HK-2 (cell line): ENCODE data around the gene CERKL.
"Not testable (repeated sequence)": the region's sequence is repeated elsewhere in the genome, so short reads cannot be mapped to it uniquely, and the experiment has no call there.

Source experiments
- DNase-seq: peaks from one replicate; pipeline ENCODE4 v3.0.0-alpha.2; 2018; ENCODE audit not compliant: unreplicated experiment

The CERKL gene

DNA sequence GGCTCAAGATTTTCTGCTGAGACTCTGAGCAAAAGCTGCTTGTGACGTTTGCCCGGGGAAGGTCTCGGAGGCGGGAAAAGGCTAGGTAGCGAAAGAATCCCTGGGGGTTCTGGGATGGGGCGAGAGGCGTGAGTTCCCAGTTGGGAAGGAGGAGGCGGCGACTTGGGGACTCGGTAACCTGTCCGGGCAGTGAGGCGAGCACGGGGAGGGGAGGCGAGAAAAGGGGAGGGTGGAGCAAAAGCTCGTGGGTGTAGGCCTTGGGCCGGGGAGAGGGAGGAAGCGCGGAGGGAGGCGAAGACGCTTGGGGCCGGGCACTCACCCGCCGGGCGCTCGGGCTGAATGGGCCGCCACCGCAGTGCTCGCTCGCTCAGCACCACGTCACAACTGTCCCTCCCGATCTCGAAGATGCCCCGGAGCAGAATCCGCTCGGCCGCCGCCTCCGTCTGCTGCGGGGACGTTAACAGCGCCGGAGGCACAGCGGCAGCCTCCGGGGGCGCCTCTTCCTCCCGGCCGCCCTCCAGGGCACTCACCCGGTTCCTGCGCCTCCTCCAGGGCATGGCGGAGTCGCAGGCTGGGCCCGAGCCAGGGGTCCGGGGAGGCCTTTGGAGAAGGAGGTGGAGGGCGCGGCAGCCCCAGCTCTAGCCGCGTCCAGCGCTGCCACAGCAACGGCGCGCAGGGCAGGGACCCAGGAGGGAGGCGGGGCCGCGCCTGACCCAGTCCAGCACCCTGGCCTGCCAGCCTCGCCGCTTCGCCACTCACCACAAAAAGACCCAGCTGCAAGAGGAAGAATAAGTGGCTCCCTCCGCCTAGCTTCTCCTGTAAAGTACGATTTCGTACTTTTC is at the start of gene CERKL:
CERKL (minus strand) TSS at position 656 of the 842 bp plus-strand sequence; CDS start at position 557, 99 bp downstream.
- peak; percentile 60 for DNase-seq

- DNase-seq: not testable (repeated sequence)
These were observed 45.6 kb upstream of the CERKL start for GRCh38 chr2:181702519-181702918.

GRCh38 chr2:181698223-181698622 is 41.3 kb upstream of the CERKL start:
- no peak for DNase-seq

GRCh38 chr2:181697571-181697970 is 40.7 kb upstream of the CERKL start:
- DNase-seq: no peak

GRCh38 chr2:181697126-181697525 is 40.2 kb upstream of the CERKL start:
- no peak for DNase-seq

- DNase-seq: no peak
These were observed 37.4 kb upstream of the CERKL start for GRCh38 chr2:181694271-181694670.

DNA sequence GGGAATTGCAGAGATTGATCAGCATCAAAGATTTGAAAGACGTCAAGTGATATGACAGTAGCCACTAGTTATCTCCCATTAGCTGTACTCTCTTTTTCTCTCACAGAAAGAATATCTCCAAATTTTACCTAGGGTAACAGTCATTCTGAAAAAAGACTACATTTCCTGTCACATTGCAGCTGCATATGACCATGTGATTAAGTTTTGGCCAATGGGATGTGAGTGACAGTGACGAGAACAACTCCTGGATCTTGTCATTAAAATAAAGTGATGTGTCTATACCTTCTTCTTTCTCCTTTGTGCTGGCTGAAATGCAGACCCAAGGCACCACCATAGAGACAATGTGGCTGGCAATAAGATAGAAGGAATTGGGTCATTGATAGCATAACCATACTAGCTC is 34.0 kb upstream of the CERKL start:
- DNase-seq: no peak

DNA sequence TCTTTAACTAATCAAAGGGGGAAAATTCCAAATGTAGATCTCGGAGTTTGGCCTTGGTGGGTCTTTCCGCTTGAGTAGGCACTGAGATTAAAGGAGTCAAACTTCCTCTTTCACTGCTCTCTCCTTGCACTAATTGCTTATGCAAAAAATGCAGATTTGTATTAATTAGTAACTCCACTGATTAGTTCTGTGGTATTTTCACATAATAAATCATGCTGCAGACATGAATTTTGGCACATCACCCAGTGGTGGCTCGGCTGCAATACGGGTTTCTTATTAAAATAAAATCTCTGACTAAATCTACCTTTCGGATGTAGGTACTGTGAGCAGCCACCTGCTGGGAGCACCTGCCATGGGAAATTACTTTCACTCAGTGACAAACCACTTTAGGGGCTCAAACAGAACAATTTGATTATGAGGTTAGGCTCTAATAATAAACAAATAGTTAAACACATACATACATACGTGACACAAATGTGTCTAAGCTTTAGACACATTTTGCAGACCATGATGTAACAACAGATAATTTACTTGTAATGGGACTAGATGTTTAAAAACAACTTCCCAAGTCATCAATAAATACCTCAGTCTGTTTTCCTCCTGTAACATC is 29.8 kb upstream of the CERKL start:
- DNase-seq: no peak

GRCh38 chr2:181685150-181685688 is 28.3 kb upstream of the CERKL start:
- DNase-seq: no peak

DNA sequence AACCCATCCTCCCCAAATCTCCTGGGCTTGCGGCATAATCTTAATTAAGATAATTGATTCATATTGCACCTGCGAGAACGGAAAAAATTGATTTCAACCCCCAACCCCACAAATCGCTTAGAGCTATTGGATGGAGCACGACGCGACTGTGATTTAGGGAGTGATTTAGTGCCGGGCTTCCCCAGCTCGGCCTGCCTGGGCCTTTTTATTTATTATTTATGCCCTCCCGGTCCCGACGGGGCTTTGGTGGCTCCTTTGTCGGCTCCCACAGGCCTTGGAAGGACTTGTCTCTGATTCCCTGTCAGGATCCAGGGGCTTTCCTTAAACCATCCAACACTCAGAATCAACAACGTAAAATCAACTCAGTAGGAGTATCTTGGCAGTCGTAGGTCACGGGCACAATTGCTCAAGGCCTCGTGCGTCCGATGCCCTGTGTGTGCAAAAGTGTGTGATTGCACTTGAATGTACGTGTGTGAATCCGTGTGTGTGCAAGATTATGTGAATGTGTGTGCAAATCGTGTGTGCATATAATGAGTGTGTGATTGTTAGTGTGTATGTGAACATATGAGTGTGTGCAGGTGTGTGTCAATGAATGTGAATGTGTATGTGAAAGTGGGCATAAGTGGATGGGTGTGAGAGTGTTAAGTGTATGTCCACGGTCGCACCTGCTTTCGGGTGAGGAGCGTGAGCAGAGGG is 27.7 kb upstream of the CERKL start:
- DNase-seq: no peak

- peak; percentile 40 for DNase-seq
These were observed 26.9 kb upstream of the CERKL start for GRCh38 chr2:181683518-181684453.

DNA sequence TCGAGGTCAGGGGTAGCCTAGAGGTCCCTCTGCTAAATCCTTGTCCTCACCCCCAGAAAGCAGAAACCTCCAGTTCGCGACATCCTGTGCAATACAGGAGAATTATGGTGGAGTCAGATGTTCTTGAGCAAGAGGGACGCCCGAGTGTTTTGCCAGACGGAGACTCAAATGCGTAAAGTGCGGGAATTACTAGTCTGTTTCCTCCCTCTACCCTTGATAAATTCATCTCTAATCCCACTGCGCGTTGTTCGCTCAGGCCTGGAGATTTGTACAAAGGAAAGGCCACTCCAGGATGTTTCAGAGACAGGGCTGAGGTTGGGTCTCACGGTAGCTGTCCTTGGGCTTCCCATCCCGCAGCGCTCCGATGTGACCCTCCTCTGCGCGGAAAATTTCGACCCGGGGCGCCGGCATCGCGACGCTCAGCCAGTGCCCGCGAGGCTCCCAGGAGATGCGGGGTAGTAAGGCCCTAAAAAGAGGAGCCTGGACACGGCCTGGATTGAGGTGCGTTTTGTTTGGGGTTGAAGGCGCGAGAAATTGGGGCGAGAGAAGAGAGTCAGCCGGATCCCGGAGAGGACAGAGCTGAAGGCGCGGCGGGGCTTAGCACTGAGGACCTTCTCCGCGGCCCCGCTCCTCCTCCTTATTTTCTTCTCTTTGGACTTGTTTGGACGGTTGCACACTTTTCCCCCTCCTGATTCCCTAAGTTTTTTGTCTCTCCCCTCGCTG is 26.1 kb upstream of the CERKL start:
- no peak for DNase-seq

DNA sequence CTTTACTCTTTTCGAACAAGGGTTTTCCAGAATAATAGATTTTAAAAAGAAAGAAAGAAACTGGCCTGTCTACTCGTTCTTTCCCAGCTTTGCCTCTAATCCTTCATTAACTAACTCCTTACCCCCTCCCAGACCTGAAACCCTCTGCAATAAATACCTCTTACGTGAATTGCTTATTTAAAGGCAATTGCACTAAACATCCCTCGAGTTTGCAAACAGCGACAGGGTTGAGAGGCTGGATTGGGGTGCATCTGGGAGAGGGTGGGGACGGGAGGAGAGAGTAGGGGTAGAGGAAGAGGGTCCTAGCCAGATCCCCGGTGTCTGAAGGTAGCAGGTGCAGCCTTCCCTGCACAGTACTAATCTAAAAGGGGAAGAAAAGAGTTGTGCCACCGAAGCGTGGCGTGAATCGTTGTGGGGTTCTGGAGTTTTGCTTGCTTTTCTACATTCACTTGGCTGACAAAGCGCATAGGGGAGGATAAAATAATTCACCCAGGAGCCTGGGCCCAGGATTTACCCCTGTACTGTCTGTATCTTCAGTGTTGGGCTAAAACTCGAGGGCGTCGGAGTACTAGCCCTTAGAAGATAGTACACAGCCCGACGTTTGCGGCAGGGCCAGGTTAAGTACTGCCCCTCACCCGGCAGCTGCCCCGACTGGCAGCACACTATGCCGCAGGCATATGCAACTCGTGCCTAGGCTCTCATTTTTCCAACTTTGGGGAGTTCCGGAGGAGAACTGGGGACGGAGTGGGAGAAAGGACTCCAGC is 25.3 kb upstream of the CERKL start:
- DNase-seq: no peak

GRCh38 chr2:181680937-181681811 is 24.3 kb upstream of the CERKL start:
- no peak for DNase-seq

DNA sequence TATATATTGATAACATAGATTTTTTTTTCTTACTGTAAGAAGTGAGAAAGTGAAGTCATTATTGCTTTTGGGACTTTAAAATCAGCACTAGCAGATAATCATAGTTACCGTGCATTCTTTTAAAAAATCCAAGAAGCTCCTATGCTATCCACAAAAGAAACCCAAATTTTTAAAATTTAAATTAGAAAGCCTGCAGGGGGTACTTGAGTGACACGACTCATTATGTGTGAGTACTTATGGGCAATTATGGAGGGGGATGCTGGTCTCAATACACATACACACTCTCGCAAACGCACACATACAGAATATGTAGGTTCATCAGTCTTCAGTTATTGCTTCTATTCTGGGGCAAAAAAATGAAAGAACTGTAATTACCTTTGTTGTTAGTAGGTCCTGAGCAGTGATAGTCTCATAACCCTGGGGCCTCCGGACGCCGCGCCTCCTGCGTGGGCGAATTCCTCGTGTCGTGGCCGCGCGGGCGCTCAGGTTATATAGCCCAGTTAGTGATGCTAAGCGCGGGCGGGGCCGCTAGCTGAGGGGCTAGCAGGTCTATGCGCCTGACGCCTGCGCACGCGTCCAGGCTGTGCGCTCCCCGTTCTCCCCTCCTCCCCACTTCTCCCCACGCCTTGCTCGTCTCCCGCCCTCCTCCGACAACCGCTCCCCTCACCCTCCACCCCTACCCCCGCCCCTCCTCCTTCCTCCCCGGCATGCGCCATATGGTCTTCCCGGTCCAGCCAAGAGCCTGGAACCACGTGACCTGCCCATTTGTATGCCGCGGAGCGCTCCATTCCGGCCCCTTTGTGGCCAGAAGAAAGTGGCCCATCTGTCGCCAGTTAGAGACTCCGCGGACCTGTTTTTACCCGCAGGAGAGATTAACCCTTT is 23.4 kb upstream of the CERKL start, which contains the start of gene NEUROD1:
NEUROD1 (minus strand) TSS at position 463 of the 882 bp plus-strand sequence. CDS start 1,657 bp downstream, outside the sequence.
- DNase-seq: peak; percentile 23

GRCh38 chr2:181679544-181679979 is 22.7 kb upstream of the CERKL start:
- DNase-seq: no peak

DNA sequence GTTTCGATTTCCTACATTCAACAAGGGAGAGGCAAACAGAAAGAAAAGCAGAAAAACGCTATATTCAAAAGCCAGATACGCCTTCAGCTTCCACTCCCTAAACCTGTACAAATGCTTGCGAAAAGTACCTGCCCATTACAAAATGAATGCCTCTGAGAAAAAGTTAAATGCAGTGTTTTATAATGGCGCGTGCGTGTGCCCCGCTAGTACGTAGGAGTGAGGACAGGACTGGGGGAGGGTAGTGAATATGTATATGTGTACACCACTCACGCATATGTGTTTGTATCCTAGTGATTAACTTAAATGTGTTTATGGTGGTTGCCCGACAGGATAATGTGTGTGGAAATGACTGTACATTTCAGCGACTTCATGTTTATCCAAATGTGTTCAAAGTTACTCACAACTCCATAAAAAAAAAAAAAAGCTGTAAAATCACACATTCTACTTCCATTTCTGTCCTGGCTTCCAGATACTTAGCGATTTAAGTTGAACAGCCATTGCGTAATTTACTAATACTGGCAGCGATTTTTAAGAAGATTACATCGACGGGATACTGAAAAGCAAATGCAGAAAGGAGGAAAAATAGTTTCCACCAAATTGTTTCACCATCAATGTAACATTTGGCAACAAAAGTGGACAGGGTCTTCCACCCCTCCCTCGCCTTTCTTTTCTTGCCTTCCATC is 22.1 kb upstream of the CERKL start:
- no peak for DNase-seq
